ENCODE data around the gene TAS2R41.

DNA sequence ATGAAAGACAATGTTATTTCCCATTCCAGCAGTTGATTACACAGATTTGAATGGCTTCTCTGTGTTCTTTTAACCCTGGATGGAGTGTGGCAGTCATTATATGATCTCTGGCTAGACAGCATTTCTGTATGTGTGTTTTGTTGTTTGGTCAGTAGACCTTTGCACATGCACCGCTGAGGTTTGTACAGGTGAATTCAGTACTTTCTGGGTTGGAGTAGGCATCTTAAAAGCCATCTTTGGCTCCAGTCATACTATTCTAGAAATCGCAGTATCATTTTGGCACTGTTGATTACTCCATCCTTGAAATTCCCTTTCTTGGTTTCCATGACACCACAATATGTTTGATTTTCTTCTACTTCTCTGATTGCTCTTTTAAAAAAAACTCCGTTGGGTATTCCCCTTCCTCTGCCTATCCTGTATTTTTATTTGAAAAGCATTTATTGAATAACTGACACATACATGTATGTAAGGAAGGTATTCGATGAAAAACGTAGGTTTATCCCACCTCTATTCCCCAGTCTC lies 29.9 kb downstream of the TAS2R41 start:
- TF ChIP-seq, protein P1, sequence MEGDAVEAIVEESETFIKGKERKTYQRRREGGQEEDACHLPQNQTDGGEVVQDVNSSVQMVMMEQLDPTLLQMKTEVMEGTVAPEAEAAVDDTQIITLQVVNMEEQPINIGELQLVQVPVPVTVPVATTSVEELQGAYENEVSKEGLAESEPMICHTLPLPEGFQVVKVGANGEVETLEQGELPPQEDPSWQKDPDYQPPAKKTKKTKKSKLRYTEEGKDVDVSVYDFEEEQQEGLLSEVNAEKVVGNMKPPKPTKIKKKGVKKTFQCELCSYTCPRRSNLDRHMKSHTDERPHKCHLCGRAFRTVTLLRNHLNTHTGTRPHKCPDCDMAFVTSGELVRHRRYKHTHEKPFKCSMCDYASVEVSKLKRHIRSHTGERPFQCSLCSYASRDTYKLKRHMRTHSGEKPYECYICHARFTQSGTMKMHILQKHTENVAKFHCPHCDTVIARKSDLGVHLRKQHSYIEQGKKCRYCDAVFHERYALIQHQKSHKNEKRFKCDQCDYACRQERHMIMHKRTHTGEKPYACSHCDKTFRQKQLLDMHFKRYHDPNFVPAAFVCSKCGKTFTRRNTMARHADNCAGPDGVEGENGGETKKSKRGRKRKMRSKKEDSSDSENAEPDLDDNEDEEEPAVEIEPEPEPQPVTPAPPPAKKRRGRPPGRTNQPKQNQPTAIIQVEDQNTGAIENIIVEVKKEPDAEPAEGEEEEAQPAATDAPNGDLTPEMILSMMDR (optimal IDR thresholded peaks at IDR 0.05 in 1 of 3, IDR thresholded peaks at IDR 0.05 in 1 of 3, conservative IDR thresholded peaks at IDR 0.05 in 1 of 3; ENCODE audit: extremely low read depth in 1 of 3, insufficient read depth in 2 of 3, low read length in 3 of 3) = no peak
- TF ChIP-seq EZH2 (IDR thresholded peaks at IDR 0.05; ENCODE audit: low read length) = no peak
